Islet precursor cell (in vitro differentiated cells): ENCODE data around the gene SYNDIG1.

ENCODE experiments used
- DNase-seq: peaks from one replicate; pipeline ENCODE4 v3.0.0-alpha.2; 2018

SYNDIG1 gene

DNA sequence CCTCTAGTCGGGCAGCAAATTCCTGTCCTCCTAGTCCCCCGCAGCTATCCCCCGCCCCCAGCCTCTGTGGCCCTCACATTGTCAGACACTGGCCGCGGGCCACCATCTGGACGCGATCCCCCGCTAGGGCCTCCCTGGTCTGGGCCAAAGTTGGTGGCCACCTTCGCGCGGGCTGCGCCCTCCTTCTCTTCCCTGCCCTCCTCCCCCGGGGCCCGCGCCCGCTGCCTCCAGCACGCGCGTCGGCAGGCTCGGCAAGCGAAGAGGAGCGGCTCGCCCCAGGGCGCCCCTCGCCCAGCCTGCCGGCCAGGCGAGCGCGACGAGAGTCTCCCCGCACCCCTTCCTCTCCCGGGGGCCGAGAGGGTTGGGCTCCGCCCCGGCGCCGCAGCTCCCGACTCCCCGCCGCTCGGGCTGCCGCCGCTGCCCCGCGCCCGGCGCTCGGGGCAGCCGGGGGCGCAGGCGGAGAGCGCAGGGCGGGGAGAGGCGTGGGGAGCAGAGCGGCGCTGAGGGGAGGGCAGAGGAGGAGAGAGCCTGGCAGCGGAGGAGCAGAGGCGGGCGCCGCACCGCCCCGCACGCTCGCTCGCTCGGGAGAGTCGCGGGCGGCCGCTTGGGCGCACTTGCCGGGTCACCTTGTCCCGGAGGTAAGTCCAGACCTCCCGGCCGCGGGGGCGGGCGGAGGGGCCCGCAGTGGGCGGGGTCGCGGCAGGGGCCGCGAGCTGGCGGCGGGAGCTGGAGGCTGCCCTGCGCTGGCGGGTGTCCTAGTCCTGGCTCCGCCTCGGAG is at the start of gene SYNDIG1:
TSS of gene SYNDIG1 (plus strand) at position 514 of the 778 bp plus-strand sequence. CDS start 73,469 bp downstream, outside the sequence.
- peak; percentile 86 for DNase-seq

DNA sequence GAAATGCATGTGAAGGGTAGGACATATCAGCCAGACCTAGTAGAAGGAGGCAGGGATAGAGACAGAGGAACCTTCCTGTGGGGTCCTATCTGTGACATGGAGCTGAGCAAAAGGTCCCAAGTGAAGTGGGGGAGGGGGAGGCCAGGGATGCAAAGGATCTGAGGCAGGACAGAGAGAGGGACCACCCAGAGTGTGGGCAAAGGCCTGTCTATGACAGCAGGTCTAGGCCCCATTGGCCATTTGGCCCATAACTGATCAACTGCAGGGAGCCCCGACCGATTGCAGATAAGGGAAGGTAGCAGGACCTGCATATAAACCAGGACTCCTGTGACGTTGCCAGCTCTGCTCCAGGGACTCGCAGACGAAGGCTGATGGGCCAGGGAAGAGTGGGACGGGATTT is 49.6 kb upstream of the SYNDIG1 start:
- DNase-seq: no peak

DNA sequence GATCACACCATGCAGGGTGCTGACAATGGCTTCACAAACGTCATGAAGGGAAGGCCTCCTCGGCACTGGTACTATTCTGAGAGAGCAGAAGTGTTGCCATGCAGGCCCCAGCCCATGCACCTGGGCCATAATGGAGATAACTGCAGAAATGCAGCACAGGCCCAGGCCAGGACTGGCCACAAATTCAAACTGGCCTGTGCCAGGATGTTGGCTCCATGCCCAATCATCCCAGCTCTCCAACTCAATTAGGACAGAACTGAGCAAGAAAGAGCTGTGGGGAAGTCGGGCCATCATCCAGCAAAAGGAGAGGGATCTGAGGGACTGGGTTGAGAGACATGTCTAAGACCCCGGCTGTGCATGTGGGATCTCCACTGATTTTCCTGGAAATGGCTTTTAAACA is 48.9 kb upstream of the SYNDIG1 start:
- no peak for DNase-seq

DNA sequence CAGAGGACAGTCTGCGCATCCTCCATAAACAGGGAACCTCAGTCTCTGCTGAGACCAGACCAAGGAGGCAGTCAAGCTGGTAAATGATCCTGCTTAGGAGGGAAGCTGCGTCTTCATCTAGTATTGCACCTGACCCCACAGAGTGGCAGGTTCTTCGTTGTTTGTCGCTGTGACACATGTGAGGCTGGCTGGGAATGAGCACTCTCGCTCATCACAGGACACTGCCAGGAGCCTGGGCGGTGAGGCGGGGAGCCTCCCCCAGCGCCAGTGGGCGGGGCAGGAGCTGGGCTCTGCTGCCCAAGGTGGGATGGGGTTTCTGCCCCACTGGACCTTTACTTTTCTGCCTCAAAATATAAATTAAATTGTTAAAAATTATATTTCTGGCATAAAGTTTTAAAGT is 48.4 kb upstream of the SYNDIG1 start:
- no peak for DNase-seq

DNA sequence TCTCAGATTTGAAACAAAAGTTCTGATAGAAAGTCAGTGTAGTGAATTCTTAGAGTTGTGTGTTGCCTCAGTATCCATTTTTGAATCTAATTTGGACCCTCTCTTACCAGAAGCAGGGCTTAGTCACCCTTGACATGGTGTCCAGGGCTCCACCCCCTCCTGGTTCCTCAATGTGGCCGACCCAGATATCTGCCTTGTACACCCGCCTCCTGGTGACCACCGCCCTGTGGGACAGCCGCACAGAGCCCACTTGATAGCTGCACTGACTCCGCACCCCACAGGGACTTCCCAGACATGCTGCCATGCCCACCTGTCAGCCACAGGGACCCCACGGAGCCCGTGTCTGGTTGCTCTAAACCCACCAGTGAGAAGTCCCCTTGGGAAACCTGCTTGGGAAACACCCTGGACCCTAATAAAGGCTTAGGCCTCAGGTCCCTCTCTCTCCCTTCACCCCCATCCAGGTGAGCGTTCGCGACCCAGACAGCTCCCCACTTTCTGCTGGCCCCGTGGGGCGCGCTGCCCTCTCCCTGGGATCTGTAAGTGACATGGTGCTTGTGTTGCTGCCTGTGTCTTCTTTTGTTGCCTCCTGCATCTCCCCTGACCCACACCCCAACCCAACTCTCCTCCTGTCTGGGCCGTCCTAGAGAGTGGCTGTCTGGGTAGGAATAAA is 47.2 kb upstream of the SYNDIG1 start:
- DNase-seq: no peak

DNA sequence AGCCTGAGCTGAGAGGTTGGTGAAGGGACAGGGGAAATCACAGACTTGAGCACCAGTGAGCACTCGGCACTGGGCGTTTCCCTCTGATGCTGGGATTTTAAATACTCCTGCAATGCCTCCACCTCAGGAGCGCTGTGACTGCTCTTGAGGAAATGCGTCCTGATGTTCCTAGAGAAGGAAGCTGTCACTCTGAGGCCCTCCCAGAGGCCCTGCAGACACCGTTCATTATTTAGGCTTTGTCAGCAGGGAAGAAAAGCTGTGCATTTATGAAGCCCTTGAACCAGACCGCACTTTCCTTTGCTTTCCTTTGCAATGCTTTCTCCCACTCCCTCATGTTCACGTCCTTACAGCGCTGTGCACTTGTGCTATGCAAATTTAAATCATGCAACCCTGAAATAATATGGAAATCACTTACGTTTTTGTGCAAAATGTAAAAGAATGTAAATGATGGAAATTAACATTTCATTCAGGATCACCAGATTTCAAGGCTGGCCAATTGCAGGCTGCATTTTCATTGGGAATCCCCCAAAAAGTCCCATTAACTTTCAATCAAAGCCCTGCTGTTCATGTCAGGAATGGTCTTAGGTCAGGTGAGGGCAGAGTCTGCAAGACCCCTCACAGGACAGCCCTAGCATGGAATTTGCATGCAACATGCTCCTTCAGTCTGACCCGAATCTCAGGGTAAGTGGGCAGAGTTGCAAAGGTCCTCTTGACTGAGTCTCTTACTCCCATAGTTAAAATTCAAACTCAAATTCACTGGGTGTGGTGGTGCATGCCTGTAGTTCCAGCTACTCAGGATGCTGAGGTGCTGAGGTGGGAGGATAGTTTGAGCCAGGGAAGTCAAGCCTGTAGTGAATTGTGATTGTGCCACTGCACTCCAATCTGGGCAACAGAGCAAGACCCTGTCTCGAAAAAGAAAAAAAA is 45.8 kb upstream of the SYNDIG1 start:
- no peak for DNase-seq

DNA sequence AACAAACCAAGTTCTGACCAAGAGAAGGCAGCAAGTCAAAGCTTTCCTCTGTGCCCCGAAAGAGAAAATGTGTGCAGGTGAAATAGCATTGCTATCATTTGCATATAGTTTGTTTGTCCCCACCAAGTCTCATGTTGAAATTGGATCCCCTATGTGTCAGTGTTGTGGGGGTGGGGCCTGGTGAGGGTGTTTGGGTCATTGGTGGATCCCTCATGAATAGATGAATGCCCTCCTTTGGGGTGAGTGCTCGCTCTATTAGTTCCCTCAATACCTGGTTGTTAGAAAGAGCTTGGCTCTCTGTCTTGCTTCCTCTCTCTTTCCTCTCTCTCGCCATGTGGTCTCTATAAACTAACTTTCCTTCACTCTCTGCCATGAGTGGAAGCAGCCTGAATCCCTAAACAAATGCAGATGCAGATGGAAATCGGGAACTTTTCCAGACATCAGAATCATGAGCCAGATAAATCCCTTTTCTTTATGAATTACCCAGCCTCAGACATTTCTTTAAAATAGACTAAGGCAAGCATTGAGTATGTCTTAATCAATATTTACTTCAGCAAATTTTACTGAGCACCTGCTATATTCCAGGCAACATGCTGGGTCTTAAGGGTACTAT is 43.8 kb upstream of the SYNDIG1 start:
- no peak for DNase-seq

DNA sequence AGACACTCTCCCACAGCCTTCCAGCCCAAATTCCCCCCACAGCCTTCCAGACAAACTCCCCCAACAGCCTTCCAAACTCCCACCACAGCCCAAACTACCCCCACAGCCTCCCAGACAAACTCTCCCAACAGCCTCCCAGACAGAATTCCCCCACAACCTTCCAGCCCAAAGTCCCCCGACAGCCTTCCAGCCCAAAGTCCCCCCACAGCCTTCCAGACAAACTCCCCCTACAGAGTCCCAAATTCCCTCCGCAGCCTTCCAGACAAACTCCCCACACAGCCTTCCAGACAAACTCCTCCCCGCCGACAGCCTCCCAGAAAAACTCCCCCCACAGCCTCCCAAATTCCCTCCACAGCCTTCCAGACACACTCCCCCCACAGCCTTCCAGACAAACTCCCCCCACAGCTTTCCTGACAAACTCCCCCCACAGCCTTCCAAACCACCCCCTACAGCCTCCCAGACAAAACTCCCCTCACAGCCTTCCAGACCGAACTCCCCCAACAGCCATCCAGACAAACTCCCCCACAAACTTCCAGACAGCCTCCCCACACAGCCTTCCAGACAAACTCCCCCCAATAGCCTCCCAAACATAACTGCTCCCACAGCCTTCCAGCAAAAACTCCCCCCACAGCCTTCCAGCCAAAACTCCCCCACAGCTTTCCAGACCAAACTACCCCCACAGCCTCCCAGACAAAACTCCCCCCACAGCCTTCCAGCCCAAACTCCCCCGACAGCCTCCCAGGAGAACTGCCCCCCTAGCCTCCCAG is 38.0 kb upstream of the SYNDIG1 start:
- no peak for DNase-seq

DNA sequence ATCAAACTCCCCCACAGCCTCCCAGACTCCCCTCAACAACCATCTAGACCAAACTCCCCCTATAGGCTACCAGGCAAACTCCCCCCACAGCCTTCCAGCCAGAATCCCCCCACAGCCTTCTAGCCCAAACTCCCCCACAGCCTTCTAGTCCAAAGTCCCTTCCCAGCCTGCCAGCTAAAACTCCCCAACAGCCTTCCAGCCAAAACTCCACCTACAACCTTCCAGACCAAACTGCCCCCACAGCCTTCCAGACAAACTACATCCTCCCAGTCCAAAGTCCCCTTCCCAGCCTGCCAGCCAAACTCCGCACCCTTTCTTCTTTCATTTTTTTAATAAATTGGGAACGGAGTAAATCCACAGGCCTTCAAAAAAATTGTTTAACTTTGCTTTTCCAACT is 37.4 kb upstream of the SYNDIG1 start:
- no peak for DNase-seq

DNA sequence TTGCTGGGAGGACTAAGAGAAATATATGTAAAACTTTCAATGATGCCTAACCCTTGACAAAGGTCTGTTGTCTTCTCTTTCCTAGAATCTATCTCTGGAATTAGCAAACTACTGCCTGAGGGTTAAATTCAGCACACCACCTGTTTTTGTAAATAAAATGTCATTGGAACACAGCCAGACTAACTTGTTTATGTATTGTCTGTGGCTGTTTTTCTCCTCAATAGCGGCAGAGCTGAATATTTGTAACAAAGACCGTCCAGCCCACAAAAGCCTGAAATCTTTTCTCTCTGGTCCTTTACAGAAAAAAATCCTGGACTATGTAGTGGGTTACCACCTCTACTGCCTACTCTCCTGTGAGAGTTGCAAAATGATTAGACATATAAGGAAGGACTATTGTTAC is 33.3 kb upstream of the SYNDIG1 start:
- DNase-seq: no peak

DNA sequence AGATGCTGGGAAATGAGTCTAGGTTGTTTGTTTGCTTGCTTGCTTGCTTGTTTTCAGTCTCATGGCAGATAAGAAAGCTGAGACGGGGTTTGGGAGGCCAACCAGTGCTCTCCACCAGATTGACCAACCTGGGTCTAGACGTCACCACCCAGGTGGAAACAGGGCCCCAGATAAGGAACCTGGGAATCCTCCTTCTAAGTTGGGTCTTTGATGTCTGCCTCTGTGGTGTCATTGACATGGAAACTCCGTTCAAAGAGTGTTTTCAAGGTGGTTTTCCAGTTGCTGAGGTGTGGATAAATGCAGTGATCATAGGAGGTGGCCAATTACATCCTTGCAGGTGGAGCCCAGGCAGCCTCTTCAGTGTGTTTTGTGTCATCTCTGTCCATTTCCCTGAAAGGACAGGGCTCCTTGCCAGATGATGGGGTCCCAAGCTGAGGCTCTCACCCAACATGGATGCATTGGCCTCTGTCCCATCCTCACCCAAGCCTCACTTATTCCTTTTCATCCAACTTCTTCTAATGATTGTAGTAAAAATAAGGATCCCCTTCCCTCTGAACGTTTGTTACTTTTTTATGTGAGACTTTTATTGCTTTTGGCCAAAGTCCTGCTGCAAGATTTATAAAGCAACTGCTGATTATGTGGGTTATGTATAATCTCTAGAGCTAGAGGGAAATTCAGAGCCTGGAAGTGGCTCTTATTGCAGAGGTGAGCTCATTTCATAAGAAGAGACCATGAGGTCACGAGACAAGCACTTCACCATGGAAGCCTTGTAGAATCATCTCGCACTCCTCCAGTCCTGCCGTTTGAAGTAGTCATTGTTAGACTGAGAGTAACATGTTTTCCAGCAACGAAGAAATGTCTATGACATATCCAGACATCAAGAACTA is 32.0 kb upstream of the SYNDIG1 start:
- no peak for DNase-seq

DNA sequence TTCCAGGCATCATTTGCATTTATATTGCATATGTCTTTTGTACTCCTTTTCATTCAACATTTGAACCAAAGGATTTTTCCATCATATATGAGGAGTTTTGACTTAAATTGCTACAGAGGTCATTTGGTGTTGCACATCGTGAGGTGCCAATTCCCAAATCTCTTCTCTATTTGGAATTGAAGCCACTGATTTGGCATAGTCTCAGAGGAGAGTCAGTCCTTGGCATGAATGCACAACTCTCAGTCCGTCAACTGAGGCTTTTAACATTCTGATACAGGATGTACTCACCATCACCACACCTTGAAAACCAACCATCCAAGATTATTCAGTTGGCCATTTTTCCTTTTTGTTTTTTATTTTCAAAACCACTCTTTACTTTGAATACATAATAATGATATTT is 31.1 kb upstream of the SYNDIG1 start:
- no peak for DNase-seq

DNA sequence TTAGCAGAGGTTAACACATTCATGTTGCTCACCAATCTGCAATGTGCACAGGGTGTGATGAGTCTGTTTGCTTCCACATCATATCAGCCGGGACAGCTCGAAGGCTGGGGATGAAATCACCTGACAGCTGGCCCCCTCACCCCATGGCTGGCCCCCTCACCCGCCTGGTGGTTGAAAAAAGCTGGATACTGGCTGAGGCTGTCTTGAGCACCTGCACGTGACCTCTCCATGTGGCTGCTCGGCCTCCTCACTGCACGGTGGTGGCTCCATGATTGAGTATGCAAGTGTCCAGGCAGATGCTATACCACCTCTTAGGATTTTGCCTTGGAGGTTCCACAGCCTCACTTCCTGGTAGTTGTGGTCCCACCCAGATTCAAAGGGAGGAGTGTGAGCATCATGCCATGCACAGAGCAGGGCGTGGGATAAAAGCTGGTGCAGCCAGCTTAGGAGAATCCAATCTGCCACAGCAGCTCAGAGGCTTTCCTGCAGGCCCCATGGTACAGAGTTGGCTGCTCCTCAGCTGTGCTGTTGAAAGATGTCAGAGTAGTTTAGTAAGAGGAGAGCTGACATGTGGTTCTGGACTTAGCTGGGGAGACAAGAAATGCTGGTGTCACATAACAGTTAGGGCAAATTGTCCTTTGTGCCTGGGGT is 29.6 kb upstream of the SYNDIG1 start:
- no peak for DNase-seq

DNA sequence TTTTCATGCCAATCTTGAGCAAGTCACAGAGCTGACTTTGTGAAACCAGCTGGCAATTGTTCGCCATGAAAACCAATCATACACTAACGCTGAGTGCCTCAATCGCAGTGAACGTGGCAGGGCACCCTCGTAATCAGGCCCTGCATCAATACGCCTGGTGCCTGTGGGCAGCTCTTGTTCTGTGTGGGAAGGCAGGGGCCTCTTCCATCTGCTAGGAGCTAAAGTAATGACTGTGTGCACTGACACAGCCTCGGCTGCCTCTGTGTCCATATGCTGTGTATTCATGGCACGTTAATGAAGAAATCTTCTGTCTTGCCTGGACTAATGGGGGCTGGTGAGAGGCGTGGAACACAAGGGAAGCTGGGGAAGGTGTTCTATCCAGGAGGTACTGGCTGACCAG is 27.8 kb upstream of the SYNDIG1 start:
- no peak for DNase-seq

DNA sequence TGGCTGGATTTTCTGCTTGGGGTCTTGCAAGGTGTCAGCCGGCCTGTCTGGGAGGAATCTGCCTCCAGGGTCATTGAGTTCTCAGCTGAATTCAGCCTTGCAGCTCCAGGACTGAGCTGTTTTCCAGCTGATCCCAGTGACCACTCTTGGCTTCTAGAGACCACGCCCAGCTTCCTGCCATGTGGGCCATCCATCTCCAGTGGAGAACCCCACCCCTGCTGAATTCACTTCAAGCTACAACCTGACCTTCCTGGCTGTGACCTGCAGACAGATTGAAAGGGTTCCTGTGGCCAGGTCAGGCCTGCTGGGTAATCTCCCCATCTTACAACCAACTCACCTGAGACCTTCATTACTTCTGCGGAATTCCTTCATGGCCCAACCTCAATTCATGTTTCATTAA is 26.5 kb upstream of the SYNDIG1 start:
- no peak for DNase-seq

DNA sequence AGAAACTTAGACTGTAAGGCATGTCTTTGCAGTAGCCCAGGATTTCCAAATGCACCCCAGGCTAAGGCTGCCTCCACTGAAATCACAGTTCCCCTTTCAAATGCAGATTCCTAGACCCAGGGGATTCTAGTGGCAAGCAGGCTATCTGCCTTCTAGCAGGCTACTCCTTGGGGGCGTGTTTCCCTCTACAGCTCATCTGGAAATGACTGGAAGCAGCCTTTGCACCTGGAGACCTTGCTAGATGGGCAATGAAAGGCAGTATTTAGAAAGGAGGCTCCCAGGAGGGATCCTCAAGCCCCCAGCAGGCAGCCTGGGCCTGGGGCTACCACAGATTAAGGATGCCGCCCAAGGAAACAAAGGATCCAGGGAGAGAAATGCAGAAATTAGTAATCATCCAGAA is 26.0 kb upstream of the SYNDIG1 start:
- DNase-seq: no peak

DNA sequence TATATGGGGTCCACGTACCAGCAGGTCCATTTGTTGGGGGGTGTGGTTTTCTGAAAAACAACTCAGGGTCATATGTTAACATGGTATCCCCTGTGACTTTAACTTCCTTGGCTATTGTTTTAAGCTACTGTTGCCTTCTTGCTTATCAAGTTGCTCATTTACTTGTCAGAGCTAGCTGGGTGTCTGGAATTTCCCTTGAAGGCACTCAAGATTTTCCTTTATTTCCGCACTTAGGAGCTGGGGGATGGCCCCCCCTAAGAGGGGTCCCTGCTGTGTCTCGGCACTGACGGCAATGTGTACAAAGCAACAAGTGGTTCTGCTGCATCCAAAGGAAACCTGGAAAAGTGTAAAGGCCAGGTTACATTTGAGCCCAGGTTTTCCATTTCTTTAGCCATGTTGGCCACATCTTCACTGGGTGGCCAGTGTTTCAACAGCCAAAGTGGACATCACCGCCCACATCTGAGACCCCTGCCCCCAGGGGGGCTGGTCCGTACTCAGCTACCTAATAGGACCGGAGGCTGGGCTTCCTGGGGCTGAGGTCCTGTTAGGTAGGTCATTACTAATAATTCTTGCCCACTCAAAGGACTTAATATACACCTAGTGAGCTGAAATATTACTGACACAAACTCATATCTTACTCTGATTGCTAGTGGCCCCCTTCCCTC is 24.8 kb upstream of the SYNDIG1 start:
- no peak for DNase-seq

DNA sequence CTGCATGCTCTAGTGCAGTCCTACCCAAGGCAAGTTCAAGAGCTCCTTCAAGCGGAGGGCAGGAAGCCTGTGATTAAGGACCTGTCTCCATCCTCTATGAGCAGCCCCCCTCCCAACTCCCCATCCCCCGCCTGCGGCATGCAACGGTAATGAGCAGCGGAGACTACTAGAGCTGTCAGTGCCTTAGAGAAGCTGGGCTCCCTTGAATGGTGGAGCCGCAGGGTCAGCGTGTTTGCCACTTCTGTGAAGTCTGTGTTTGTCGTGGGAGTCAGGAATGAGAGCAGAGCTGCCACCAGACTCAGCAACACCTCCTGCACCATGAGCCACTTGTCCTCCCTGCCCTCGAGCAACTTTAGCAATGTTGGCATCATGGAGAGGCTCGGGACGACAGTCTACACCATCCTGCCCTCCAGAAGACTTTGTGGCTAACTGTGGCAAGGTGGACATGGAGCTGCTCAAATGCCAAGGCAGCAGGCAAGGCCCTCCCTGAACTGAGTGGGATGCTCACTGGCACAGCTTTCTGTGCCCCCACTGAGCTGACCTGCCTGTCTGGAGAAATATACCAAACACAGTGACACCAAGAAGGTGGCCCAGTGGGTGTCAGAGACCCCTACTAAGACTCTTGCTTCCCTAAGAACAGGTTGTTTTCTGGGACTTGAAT is 23.8 kb upstream of the SYNDIG1 start:
- DNase-seq: no peak

DNA sequence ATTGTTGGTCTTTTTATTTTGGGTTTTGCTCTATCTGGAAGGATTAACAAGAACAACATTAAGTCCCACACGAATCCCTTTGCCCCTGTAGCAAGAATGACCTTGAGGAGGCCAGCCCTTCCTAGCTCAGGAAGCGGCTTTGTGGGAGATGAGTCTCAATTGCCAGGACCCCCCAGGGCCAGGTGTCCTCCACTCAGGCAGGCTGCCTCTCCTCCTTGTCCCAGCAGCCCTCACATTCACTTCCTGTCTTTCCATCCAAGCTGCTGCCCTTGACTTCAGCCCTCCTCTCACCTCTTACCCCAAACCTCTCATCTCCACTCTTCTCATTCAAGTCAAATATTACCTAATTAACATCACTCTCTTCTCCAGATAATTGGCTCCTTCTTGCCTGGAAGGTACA is 22.6 kb upstream of the SYNDIG1 start:
- DNase-seq: no peak

DNA sequence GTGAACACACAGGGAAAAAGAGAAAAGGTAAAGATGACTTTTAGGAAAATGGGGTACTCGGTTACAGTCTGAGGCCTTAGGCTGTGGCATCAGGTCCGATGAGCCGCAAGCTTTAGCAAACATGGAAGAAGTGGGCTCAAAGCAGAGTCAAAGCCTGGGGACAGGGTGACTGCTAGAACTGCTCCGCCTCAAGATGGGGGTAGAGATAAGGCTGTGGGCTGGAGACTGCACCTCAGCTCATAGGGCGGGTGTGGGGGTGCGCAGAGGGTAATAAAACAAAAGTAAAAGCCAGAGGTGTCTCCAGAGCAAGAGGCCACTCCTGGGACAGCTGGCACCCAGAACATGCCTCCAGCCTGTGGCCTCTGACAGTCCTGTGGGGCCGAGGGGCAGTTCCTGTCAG is 21.3 kb upstream of the SYNDIG1 start:
- no peak for DNase-seq
